ENCODE results near the gene DPY19L3.
"Not testable (repeated sequence)": the region's sequence is repeated elsewhere in the genome, so short reads cannot be mapped to it uniquely, and the experiment has no call there.

Gene DPY19L3

DNA sequence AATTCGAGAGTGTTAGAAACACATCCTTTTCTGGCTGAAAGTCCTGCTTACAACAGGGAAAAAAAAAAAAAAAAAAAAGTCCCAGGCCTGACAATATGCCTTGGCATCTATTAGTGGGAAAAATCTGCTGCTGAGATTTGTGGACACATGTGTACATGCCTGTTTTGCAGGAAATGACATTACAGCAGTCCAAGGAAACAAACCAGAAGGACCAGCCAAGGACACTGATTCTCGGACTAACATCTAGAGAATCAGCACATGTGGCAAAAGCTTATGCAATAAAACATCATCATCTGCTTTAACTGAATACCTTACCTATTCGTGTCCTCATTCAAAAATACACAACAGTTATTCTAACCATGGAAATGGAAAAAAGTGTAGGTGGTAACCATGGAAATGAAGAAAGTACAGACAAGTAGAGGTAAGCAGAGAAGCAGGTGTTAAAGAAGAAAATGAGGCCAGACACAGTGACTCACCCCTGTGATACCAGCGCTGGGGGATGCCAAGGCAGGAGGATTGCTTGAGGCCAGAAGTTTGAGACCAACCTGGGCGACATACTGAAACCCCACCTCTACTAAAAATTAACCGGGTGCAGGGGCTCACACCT lies 9.4 kb upstream of the DPY19L3 start:
- DNase-seq (ENCODE audit: low read depth), result no peak

DNA sequence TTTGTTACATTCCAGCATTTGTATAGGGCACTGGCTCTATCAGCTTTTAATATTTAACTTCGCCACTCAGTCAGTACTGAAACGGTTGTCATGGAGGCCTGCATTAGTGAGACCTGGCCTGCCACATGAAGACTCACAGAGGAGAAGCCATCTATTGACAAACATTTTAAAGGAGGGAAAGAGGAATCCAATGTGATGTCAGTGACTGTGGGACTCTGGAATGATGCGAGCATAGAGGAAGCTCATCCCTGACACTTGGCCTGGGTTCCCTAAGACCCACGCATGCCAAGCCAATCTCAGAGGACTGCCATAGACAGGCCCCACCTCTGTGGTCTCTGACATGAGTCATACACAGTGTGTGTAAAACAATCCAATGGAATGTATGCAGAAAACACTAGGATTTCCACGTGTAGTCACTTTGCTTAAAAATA lies 7.9 kb upstream of the DPY19L3 start:
- DNase-seq (ENCODE audit: low read depth), result no peak

- DNase-seq (ENCODE audit: low read depth), result no peak
Measured at GRCh38 chr19:32401992-32402391, 3.6 kb upstream of the DPY19L3 start.

GRCh38 chr19:32403291-32403995 lies 2.1 kb upstream of the DPY19L3 start:
- DNase-seq (ENCODE audit: low read depth), result no peak

DNA sequence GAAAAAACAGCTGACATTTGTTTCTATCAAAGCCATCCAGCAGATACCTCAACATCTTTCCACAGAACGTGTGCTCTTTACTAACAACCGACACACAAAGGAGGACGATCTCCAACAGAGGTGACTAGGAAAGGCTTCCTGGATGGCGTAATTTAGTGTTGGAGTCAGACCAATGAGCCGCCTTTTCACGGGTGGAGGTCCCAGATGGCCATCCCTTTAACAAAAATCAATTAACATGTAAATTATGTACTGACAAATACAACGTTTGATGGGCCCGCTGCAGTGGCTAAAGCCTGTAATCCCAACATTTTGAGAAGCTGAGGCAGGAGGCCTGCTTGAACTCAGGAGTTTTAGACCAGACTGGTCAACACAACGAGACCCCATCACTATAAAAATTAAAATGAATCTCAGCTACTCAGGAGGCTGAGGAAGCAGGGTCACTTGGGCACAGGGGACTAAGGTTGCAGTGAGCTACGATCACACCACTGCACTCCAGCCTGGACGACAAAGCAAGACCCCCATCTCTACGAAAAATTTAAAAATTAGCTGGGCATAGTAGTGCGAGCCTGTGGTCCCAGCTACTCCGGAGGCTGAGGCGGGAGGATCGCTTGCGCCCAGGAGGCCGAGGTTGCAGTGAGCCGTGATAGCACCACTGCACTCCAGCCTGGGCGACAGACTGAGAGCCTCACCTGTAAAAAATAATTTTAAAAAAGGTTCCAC lies 1.2 kb upstream of the DPY19L3 start:
- no peak for DNase-seq (ENCODE audit: low read depth)

DNA sequence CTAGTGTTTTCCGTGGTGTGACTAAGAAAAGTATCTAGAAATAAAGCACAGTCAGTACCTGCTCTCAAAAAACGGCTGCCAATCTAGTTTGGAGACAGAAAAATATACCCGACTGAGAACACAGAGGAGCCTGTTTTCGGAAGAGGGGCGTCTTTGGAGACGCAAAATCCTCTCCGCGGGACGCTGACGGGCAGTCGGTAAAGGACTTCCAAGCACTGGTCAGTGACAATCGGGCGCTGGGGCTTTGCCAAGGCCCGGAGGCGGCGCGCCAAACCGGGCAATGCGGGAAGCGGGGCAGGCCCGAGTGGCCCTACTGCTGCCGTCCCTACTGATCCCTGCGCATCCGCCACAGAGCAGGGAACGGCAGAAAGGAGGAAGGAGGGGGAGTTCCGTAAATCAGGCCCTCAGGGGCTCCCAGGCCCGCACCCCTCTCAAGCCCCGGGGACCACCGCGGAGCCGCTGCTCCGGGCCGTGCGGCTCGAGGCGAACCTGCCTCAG lies 588 bp upstream of the DPY19L3 start:
- no peak for DNase-seq (ENCODE audit: low read depth)

- DNase-seq (ENCODE audit: low read depth), result no peak
Measured at GRCh38 chr19:32406161-32407003, 812 bp downstream of the DPY19L3 start.

DNA sequence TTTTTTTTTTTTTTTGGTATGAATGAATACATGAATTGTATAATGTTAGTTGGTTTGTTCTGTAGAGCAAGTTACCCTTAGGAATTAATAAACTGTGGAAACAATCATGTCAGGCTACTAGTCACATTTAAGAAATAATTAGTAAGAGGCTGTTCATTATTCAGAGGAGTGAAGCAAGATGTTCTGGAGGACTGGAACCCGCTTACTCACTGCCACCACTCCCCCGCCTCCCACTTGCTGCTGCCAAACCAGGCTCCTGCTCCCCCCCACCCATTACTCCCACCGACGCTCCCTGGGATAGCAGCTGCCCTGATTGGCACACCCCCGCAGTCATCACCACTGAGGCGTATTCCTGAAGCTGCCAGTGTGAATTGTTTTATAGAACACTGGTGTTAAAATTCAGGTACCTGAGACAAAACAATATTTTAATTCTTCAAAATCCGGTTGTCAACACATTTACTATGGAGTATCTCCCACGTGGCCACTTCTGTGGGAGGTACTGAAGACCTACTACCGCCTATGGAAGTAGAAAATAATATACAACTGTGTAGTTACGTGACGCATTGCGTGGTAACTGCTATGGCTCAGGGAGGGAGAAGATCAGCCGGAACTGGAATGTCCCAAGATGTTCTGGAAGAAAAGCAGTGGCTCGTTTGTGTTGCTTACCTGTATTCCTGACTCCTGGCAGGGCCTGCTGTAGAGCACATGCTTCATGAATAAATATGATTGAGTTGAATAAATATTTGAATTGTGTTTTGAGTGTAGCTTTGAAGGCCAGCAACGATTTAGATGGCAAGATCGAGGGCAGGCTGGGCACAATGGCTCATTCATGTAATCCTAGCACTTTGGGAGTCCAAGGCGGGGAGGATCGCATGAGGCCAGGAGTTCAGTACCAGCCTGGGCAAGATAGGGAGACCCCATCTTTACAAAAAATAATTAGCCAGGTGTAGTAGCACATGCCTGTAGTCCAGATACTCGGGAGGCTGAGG lies 1.7 kb downstream of the DPY19L3 start:
- DNase-seq (ENCODE audit: low read depth), result no peak

GRCh38 chr19:32415246-32415645 lies 9.7 kb downstream of the DPY19L3 start:
- DNase-seq (ENCODE audit: low read depth), result no peak

- no peak for DNase-seq (ENCODE audit: low read depth)
Measured at GRCh38 chr19:32415669-32416068, 10.1 kb downstream of the DPY19L3 start.

DNA sequence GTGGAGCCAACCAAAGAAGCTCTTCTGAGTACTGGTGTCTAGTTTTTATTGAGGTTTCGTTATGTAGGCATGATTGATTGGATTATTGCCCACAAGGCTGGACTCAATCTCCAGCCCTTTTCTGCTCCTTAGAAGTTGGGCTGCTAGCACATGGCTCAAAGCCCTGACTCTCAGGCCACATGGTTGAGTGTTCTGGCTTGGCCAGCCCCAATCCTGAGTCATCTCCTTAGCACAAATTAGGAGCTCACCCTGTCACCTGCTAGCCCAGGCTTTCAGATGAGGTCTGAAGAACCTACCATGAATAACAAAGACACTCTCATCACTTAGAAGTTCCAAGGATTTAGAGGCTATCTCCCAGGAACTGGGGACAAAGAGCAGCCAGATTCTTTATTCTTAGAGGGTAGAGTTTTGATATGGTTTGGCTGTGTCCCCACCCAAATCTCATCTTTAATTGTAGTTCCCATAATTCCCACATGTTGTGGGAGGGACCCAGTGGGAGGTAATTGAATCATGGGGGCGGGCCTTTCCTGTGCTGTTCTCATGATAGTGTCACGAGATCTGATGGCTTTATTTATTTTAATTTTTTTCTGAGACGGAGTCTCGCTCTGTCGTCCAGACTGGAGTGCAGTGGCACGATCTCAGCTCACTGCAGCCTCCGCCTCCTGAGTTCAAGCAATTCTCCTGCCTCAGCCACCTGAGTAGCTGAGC lies 11.3 kb downstream of the DPY19L3 start:
- no peak for DNase-seq (ENCODE audit: low read depth)

DNA sequence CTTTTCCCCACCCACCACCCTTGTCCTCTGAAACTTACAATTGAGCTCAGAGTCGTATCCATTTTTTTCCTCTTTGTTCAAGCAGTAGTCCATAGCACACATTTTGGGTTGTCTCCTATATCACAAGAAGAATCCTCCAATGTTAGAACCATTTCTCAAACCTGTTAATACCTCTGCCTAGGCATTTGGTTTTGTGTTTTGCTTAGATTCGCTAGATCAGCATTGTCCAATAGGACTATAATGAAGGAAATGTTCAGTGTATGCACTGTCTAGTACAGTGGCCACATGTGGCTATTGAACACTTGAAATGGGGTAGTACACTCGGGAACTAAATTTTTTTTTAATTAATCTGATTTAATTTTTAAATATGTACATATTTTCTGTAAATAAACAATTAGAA lies 12.6 kb downstream of the DPY19L3 start:
- DNase-seq (ENCODE audit: low read depth), result no peak

GRCh38 chr19:32421589-32422361 lies 16.2 kb downstream of the DPY19L3 start:
- DNase-seq (ENCODE audit: low read depth), result no peak

GRCh38 chr19:32422435-32422834 lies 16.9 kb downstream of the DPY19L3 start:
- no peak for DNase-seq (ENCODE audit: low read depth)

GRCh38 chr19:32423944-32424343 lies 18.4 kb downstream of the DPY19L3 start:
- DNase-seq (ENCODE audit: low read depth), result not testable (repeated sequence)

DNA sequence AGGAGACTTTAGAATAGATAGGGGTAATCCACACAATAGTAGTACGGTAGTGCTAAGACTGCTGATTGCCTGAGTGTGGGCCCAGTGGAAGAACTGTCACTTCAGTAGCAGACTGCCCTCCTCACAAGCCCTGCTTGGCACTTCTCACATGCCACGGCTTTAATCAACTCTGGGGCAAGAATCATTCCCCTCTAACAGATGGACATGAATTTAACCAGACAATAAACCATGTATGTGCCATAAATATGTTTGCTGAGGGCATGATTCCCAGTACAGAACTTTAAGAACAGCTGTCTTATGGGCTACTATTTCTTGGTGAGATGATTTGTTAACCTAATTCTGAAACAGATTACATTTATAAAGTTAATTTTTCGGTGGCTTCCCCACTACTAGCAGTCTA lies 22.0 kb downstream of the DPY19L3 start:
- DNase-seq (ENCODE audit: low read depth), result no peak

DNA sequence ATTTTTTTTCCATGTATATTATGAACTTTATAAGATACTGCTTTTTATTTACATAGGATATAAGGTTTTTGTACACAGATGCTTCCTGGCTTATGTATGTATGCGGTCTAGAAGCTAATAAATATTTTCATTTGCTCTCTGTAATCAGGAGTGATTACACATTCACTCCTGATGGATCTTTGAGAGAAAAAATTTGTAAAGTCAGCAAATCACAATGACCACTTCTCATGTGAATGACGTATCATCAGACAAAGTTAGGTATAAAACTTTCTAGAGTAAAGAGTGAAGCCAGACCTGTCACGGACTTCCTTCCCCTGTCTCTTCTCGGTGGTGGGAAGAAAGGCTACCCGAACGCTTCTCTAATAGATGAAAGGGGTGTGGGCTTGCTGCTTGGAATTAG lies 31.1 kb downstream of the DPY19L3 start:
- no peak for DNase-seq (ENCODE audit: low read depth)

DNA sequence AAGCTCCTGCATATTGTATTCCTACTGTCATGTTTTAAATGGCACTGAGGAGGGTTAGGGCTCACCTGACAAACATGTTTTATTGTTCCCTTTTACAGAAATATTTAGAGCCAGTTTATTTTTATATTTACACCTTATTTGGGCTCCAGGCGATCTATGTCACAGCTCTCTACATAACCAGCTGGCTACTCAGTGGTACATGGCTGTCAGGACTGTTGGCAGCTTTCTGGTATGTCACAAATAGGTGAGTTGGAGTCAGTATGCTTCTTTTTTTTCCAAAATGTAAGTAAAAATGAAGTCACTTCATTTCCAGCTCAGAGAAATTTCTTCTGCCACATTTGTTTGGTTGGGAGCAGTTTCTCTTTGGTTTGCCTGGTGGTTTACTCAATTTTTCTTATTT lies 31.5 kb downstream of the DPY19L3 start:
- DNase-seq (ENCODE audit: low read depth), result no peak

- no peak for DNase-seq (ENCODE audit: low read depth)
Measured at GRCh38 chr19:32438751-32439150, 33.2 kb downstream of the DPY19L3 start.

GRCh38 chr19:32442650-32443049 lies 37.1 kb downstream of the DPY19L3 start:
- DNase-seq (ENCODE audit: low read depth), result no peak
